ENCODE measurements around the gene CADM1.

DNA sequence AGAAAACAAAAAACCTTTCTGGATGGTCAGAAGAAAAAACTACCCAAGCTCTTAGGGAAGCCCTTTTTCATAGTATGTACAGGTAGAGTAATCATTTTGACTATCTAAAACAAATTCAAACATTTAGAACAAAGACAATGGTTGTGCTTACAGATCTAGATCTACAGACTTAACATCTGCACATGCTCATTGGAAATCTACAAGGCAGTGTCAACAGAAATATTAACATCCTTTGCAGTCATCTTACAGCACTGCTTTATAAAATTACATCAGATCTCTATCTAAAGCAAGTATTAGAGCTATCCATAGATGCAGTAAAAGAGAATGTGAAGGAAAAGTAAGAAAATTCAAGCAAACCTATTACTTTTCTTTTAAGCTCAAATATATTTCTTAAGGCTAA, 110.3 kb downstream of the CADM1 start:
- no peak for TF ChIP-seq YY1 (IDR thresholded peaks at IDR 0.05; ENCODE audit: low read depth, low read length)
- TF ChIP-seq, protein P1, sequence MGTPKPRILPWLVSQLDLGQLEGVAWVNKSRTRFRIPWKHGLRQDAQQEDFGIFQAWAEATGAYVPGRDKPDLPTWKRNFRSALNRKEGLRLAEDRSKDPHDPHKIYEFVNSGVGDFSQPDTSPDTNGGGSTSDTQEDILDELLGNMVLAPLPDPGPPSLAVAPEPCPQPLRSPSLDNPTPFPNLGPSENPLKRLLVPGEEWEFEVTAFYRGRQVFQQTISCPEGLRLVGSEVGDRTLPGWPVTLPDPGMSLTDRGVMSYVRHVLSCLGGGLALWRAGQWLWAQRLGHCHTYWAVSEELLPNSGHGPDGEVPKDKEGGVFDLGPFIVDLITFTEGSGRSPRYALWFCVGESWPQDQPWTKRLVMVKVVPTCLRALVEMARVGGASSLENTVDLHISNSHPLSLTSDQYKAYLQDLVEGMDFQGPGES (IDR thresholded peaks at IDR 0.05) = no peak
- TF ChIP-seq, protein P2, sequence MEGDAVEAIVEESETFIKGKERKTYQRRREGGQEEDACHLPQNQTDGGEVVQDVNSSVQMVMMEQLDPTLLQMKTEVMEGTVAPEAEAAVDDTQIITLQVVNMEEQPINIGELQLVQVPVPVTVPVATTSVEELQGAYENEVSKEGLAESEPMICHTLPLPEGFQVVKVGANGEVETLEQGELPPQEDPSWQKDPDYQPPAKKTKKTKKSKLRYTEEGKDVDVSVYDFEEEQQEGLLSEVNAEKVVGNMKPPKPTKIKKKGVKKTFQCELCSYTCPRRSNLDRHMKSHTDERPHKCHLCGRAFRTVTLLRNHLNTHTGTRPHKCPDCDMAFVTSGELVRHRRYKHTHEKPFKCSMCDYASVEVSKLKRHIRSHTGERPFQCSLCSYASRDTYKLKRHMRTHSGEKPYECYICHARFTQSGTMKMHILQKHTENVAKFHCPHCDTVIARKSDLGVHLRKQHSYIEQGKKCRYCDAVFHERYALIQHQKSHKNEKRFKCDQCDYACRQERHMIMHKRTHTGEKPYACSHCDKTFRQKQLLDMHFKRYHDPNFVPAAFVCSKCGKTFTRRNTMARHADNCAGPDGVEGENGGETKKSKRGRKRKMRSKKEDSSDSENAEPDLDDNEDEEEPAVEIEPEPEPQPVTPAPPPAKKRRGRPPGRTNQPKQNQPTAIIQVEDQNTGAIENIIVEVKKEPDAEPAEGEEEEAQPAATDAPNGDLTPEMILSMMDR (IDR thresholded peaks at IDR 0.05 in 2 of 3, conservative IDR thresholded peaks at IDR 0.05 in 1 of 3; ENCODE audit: control insufficient read depth in 2 of 3, extremely low read depth in 1 of 3, insufficient read depth in 1 of 3, low read depth in 3 of 3, low read length in 3 of 3) = no peak
- no peak for TF ChIP-seq KAT2A (conservative IDR thresholded peaks at IDR 0.05; ENCODE audit: control insufficient read depth, low read depth, low read length)
- TF ChIP-seq BHLHE40 (IDR thresholded peaks at IDR 0.05; ENCODE audit: borderline replicate concordance in 1 of 2, low read depth in 2 of 2, low read length in 1 of 2) = no peak
- TF ChIP-seq FOXK2 (IDR thresholded peaks at IDR 0.05) = no peak
- TF ChIP-seq EP300 (IDR thresholded peaks at IDR 0.05; ENCODE audit: borderline replicate concordance in 1 of 2, control insufficient read depth in 1 of 2, low read depth in 2 of 2, low read length in 2 of 2) = no peak
- TF ChIP-seq CREM (IDR thresholded peaks at IDR 0.05; ENCODE audit: low read depth) = no peak
- no peak for TF ChIP-seq POLR2AphosphoS2 (IDR thresholded peaks at IDR 0.05; ENCODE audit: low read depth, low read length)
- no peak for TF ChIP-seq JUNB (IDR thresholded peaks at IDR 0.05)
- TF ChIP-seq, protein P3, sequence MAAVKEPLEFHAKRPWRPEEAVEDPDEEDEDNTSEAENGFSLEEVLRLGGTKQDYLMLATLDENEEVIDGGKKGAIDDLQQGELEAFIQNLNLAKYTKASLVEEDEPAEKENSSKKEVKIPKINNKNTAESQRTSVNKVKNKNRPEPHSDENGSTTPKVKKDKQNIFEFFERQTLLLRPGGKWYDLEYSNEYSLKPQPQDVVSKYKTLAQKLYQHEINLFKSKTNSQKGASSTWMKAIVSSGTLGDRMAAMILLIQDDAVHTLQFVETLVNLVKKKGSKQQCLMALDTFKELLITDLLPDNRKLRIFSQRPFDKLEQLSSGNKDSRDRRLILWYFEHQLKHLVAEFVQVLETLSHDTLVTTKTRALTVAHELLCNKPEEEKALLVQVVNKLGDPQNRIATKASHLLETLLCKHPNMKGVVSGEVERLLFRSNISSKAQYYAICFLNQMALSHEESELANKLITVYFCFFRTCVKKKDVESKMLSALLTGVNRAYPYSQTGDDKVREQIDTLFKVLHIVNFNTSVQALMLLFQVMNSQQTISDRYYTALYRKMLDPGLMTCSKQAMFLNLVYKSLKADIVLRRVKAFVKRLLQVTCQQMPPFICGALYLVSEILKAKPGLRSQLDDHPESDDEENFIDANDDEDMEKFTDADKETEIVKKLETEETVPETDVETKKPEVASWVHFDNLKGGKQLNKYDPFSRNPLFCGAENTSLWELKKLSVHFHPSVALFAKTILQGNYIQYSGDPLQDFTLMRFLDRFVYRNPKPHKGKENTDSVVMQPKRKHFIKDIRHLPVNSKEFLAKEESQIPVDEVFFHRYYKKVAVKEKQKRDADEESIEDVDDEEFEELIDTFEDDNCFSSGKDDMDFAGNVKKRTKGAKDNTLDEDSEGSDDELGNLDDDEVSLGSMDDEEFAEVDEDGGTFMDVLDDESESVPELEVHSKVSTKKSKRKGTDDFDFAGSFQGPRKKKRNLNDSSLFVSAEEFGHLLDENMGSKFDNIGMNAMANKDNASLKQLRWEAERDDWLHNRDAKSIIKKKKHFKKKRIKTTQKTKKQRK (IDR thresholded peaks at IDR 0.05; ENCODE audit: low read depth, low read length) = no peak
